GM21515 (cell line): ENCODE measurements around the gene SLC38A8.

ENCODE experiments used
- ATAC-seq: cut with Tn5 transposase; IDR thresholded peaks from one replicate; pipeline ENCODE4 v1.9.1; 2021; ENCODE audit not compliant: unreplicated experiment

The SLC38A8 gene

GRCh38 chr16:84049403-84050060 lies 6.9 kb upstream of the SLC38A8 start:
- ATAC-seq: no peak

GRCh38 chr16:84048871-84049270 lies 6.3 kb upstream of the SLC38A8 start:
- no peak for ATAC-seq

- ATAC-seq: no peak
Observed at GRCh38 chr16:84048270-84048669, 5.7 kb upstream of the SLC38A8 start.

GRCh38 chr16:84047626-84048025 lies 5.0 kb upstream of the SLC38A8 start:
- ATAC-seq: no peak

- ATAC-seq: no peak
Observed at GRCh38 chr16:84047206-84047605, 4.6 kb upstream of the SLC38A8 start.

- no peak for ATAC-seq
Observed at GRCh38 chr16:84045818-84046470, 3.3 kb upstream of the SLC38A8 start.

- ATAC-seq: no peak
Observed at GRCh38 chr16:84045001-84045817, 2.6 kb upstream of the SLC38A8 start.

GRCh38 chr16:84044118-84044488 lies 1.5 kb upstream of the SLC38A8 start:
- ATAC-seq: no peak

- ATAC-seq: no peak
Observed at GRCh38 chr16:84043486-84044117, 1.0 kb upstream of the SLC38A8 start.

GRCh38 chr16:84042879-84043485 lies 387 bp upstream of the SLC38A8 start:
- no peak for ATAC-seq

- no peak for ATAC-seq
Observed at GRCh38 chr16:84041881-84042280, 714 bp downstream of the SLC38A8 start.

GRCh38 chr16:84040823-84041820 lies 1.5 kb downstream of the SLC38A8 start:
- no peak for ATAC-seq

- ATAC-seq: no peak
Observed at GRCh38 chr16:84040226-84040822, 2.3 kb downstream of the SLC38A8 start.

GRCh38 chr16:84039696-84040095 lies 2.9 kb downstream of the SLC38A8 start:
- no peak for ATAC-seq

- ATAC-seq: no peak
Observed at GRCh38 chr16:84038469-84038868, 4.1 kb downstream of the SLC38A8 start.

- ATAC-seq: no peak
Observed at GRCh38 chr16:84036982-84037425, 5.6 kb downstream of the SLC38A8 start.

- ATAC-seq: no peak
Observed at GRCh38 chr16:84036131-84036530, 6.5 kb downstream of the SLC38A8 start.

- ATAC-seq: no peak
Observed at GRCh38 chr16:84034516-84034915, 8.1 kb downstream of the SLC38A8 start.
